ENCODE measurements around the gene KRTAP5-4. TPM values are rescaled to one million over a fixed set of nuclear protein-coding genes. Genes with fewer than 3 reads are reported as not detected.

The KRTAP5-4 gene
- polyA plus RNA-seq, 1 experiment, result not detected

DNA sequence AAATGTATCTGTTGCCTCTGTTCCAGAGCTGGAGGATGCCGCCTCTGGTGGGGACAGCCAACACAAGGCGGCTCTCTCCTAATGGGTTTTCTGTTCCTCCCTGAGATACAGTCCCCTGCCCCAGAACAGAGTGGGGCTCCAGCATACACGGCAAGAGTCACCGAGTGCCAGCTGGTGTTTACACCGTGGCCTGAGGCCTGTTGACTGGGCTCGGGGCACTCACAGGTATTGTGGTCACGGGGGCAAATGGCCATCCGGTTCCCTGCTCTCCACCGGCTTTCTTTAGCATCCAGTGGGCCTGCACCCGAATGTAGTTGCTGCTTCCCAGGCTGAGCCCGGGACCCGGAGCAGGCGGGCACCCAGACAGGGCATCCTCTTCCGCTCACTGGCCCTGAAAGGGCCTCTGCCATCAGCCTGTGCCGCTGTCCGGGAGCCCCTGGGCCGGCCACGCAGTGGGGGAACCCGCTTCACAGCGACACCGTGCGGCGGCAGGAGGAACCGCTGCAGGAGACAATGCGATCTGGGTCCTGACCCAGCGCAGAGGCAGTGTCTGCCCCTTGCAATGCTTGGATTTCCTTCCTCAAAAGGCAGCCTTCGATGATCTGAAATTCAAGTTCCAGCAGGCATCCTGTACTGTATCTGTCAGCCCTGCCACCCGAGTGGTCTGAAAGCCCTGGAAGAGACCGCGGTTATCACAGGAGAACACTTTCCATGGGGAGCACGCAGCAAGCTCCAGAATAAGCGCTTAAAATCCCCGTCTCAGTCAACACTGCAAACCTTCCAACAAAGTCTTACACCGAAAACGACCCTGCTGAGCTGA is 6.8 kb upstream of the KRTAP5-4 start:
- no peak for DNase-seq (ENCODE audit: low read depth)
- POLR2A ChIA-PET, result no interaction called here
- H3K36me3 ChIP-seq (ENCODE audit: control insufficient read depth, insufficient read depth, low read length), result no peaks in the 10 kb centered on the region
- no peak overlapping the region for H3K4me3 ChIP-seq (ENCODE audit: low read depth, low read length)
- TF ChIP-seq, protein P1, sequence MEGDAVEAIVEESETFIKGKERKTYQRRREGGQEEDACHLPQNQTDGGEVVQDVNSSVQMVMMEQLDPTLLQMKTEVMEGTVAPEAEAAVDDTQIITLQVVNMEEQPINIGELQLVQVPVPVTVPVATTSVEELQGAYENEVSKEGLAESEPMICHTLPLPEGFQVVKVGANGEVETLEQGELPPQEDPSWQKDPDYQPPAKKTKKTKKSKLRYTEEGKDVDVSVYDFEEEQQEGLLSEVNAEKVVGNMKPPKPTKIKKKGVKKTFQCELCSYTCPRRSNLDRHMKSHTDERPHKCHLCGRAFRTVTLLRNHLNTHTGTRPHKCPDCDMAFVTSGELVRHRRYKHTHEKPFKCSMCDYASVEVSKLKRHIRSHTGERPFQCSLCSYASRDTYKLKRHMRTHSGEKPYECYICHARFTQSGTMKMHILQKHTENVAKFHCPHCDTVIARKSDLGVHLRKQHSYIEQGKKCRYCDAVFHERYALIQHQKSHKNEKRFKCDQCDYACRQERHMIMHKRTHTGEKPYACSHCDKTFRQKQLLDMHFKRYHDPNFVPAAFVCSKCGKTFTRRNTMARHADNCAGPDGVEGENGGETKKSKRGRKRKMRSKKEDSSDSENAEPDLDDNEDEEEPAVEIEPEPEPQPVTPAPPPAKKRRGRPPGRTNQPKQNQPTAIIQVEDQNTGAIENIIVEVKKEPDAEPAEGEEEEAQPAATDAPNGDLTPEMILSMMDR (IDR thresholded peaks at IDR 0.05; ENCODE audit: insufficient read depth, low read depth, low read length), result peak; percentile 94
- CTCF ChIA-PET, result interaction anchor here (0.7 to 5.5 kb wide), 11 partner anchors 10 to 86 kb away, joined by 3 to 65 read pairs (median 5); no protein-coding TSS in a partner anchor
- H3K27me3 ChIP-seq (ENCODE audit: control insufficient read depth, insufficient read depth, low read length), result peaks cover 20% of the 10 kb centered on the region

DNA sequence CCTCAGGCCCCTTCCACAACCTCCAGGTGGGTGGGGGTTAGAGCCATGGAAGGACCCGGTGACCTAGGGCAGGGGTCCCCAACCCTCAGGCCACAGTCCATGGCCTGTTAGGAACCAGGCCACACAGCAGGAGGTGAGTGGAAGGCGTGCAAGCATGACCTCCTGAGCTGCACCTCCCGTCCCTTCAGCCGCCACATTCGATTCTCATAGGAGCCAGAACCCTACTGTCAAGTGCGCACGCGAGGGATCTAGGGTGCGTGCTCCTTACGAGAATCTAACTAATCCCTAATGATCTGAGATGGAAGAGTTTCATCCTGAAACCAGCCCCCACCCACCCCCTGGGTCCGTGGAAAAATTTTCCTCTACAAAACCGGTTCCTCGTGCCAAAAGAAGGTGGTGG is 3.6 kb upstream of the KRTAP5-4 start:
- DNase-seq (ENCODE audit: low read depth), result no peak
- ChIA-PET CTCF (interaction anchor here (1.1 to 2.1 kb wide), 3 partner anchors 10 to 79 kb away, joined by 4 to 5 read pairs (median 4); no protein-coding TSS in a partner anchor), POLR2A (no interaction called here)
- H3K36me3 ChIP-seq (ENCODE audit: control insufficient read depth, insufficient read depth, low read length), result no peaks in the 10 kb centered on the region
- TF ChIP-seq, protein P1 (IDR thresholded peaks at IDR 0.05; ENCODE audit: insufficient read depth, low read depth, low read length), result no peak
- peaks cover 10% of the 10 kb centered on the region for H3K27me3 ChIP-seq (ENCODE audit: control insufficient read depth, insufficient read depth, low read length)
- H3K4me3 ChIP-seq (ENCODE audit: low read depth, low read length), result no peak overlapping the region

DNA sequence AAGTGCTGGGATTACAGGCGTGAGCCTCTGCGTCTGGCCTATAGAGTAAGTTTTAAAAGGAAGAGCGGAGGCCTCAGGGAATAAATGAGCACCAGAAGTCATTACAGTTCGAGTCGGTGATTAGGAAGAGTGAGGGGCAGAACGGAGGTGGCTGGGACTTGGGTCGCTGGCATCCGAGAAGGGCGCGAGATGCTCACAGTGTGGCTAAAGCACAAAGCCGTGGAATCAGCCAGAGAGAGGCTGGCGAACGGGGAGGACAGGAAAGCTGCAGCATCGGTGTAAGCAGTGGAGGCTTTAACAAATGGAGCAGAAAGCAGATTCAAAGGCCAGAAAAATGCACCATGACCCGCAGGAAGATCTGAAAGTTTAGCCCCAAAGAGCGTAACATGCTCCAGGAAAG is 2.7 kb upstream of the KRTAP5-4 start:
- CTCF ChIA-PET, result interaction anchor here (0.9 to 1.6 kb wide), 3 partner anchors 11 to 29 kb away, joined by 3 to 4 read pairs (median 4); no protein-coding TSS in a partner anchor
- peaks cover 8% of the 10 kb centered on the region for H3K27me3 ChIP-seq (ENCODE audit: control insufficient read depth, insufficient read depth, low read length)
- H3K4me3 ChIP-seq (ENCODE audit: low read depth, low read length), result no peak overlapping the region
- no peak for DNase-seq (ENCODE audit: low read depth)
- no peaks in the 10 kb centered on the region for H3K36me3 ChIP-seq (ENCODE audit: control insufficient read depth, insufficient read depth, low read length)
- TF ChIP-seq, protein P1 (IDR thresholded peaks at IDR 0.05; ENCODE audit: insufficient read depth, low read depth, low read length), result no peak
- POLR2A ChIA-PET, result no interaction called here

DNA sequence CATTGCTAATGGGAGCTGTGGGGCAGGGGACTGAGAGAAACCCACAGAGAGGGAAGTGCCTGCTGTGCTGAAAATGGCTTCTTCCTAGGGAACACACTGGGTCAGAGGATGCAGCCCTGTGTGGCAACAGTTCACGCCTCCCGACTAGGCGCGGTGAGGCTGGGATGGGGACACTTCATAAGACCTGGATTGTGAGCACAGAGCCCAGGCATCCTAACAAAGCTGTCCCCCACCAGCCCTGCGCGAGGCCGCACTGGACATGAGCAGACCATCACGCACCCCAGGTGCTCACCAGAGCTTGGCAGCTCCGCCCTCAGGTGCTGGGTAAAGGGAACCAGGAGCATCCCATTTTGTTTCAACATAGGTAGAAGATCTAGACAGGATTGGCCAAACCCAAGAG is 1.8 kb upstream of the KRTAP5-4 start:
- ChIA-PET CTCF (interaction anchor here (1.6 kb wide), 1 partner anchor 26 kb away, joined by 4 read pairs; no protein-coding TSS in a partner anchor), POLR2A (no interaction called here)
- H3K4me3 ChIP-seq (ENCODE audit: low read depth, low read length), result no peak overlapping the region
- TF ChIP-seq, protein P1 (IDR thresholded peaks at IDR 0.05; ENCODE audit: insufficient read depth, low read depth, low read length), result no peak
- peaks cover 8% of the 10 kb centered on the region for H3K27me3 ChIP-seq (ENCODE audit: control insufficient read depth, insufficient read depth, low read length)
- no peak for DNase-seq (ENCODE audit: low read depth)
- H3K36me3 ChIP-seq (ENCODE audit: control insufficient read depth, insufficient read depth, low read length), result no peaks in the 10 kb centered on the region

DNA sequence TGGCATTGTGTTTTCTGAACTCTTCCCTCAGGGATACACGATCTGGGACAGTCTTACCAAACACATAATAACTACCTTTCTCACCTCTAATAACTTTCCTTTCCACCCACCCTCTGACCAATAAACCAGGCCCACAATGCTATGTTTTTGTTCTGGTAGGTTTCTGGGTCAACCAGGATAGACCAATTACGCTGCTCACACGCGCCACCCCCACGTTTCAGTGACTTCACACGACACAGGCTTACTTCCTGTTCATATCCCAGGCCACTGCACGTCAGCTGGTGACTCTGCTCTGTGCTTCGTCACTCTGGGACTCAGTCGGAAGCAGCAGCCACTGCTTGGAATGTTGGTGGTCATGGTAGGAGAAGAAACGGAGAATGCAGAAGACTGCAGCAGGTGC is 2.5 kb downstream of the KRTAP5-4 start:
- H3K27me3 ChIP-seq (ENCODE audit: control insufficient read depth, insufficient read depth, low read length), result peaks cover 2% of the 10 kb centered on the region
- ChIA-PET POLR2A (no interaction called here), CTCF (interaction anchor here (0.6 to 1.4 kb wide), 6 partner anchors 9 to 1268 kb away, joined by 3 to 6 read pairs (median 4); no protein-coding TSS in a partner anchor)
- H3K36me3 ChIP-seq (ENCODE audit: control insufficient read depth, insufficient read depth, low read length), result no peaks in the 10 kb centered on the region
- no peak for DNase-seq (ENCODE audit: low read depth)
- TF ChIP-seq, protein P1 (IDR thresholded peaks at IDR 0.05; ENCODE audit: insufficient read depth, low read depth, low read length), result no peak
- H3K4me3 ChIP-seq (ENCODE audit: low read depth, low read length), result no peak overlapping the region

Data from BJ (cell line).